Hepatocyte (in vitro differentiated cells): ENCODE results near the gene UBE3C. TPM values are rescaled to one million over a fixed set of nuclear protein-coding genes. Genes with fewer than 3 reads are reported as not detected.

Source experiments
- DNase-seq: peaks from one replicate; pipeline ENCODE4 v3.0.0-alpha.2; 2016; ENCODE audit warnings: low spot score
- H2AFZ ChIP-seq: fragments of 200-600 bp; sonication (generic); 2 replicates; pipeline ENCODE4 v1.6.0; 2016; ENCODE audit warnings: antibody characterized with exemption, mild to moderate bottlenecking
- H3K27ac ChIP-seq: fragments of 200-600 bp; sonication (generic); 2 replicates; pipeline ENCODE4 v1.5.1; 2016; ENCODE audit warnings: mild to moderate bottlenecking
- H3K27me3 ChIP-seq: fragments of 200-600 bp; sonication (generic); 2 replicates; pipeline ENCODE4 v1.6.1; 2016
- H3K36me3 ChIP-seq: fragments of 200-600 bp; sonication (generic); replicated peaks from 2 replicates; pipeline ENCODE4 v1.5.1; 2016; ENCODE audit warnings: low read depth; ENCODE audit not compliant: insufficient read depth
- H3K4me1 ChIP-seq: fragments of 200-600 bp; sonication (generic); 2 replicates; pipeline ENCODE4 v1.5.1; 2016; ENCODE audit warnings: mild to moderate bottlenecking, moderate library complexity; ENCODE audit not compliant: insufficient read depth
- H3K4me2 ChIP-seq: fragments of 200-600 bp; sonication (generic); 2 replicates; pipeline ENCODE4 v1.6.0; 2016
- H3K4me3 ChIP-seq: fragments of 200-600 bp; sonication (generic); 2 replicates; pipeline ENCODE4 v1.5.1; 2016; ENCODE audit warnings: mild to moderate bottlenecking
- H3K79me2 ChIP-seq: fragments of 200-600 bp; sonication (generic); 2 replicates; pipeline ENCODE4 v1.6.0; 2017; ENCODE audit warnings: mild to moderate bottlenecking
- H3K9me2 ChIP-seq: fragments of 200-600 bp; sonication (generic); replicated peaks from 2 replicates; pipeline ENCODE4 v1.6.0; 2017; ENCODE audit warnings: mild to moderate bottlenecking; ENCODE audit not compliant: insufficient read depth
- H3K9me3 ChIP-seq: fragments of 200-600 bp; sonication (generic); 2 replicates; pipeline ENCODE4 v1.5.1; 2016; ENCODE audit warnings: low read depth, mild to moderate bottlenecking
- H4K20me1 ChIP-seq: fragments of 200-600 bp; sonication (generic); 2 replicates; pipeline ENCODE4 v1.6.0; 2016; ENCODE audit warnings: mild to moderate bottlenecking; ENCODE audit not compliant: insufficient read depth, poor library complexity, severe bottlenecking
- CTCF ChIP-seq: fragments of 200-600 bp; sonication (generic); IDR thresholded peaks from 2 replicates; pipeline ENCODE4 v1.5.1; 2016; ENCODE audit warnings: antibody characterized with exemption, mild to moderate bottlenecking; ENCODE audit not compliant: poor library complexity
- EZH2 ChIP-seq: fragments of 200-600 bp; sonication (generic); IDR thresholded peaks from 2 replicates; pipeline ENCODE4 v1.6.1; 2016; ENCODE audit warnings: antibody characterized with exemption, mild to moderate bottlenecking, borderline replicate concordance
- EZH2phosphoT487 ChIP-seq: fragments of 200-600 bp; sonication (generic); IDR thresholded peaks from one replicate; pipeline ENCODE4 v1.6.1; 2018; ENCODE audit warnings: antibody characterized with exemption, mild to moderate bottlenecking, low read depth, moderate library complexity; ENCODE audit not compliant: unreplicated experiment, severe bottlenecking
- WGBS: methylation state at CpG from one replicate; pipeline ENCODE4 v1.1.6; 2016; ENCODE audit warnings: low lambda C conversion rate; ENCODE audit errors: missing lambda C conversion rate; 5-methylcytosine and 5-hydroxymethylcytosine counted together
- polyA plus RNA-seq: library from polyadenylated mRNA; unstranded; fragments of >200 nt; fragmentation: Nextera tagmentation; extraction: Ambion mirVana; gene quantifications from 2 replicates; pipeline ENCODE4 v1.2.1, GENCODE V29; 2016
- total RNA-seq: library from RNA; depleted of rRNA; stranded (reverse); fragments of >200 nt; gene quantifications from 2 replicates; pipeline ENCODE4 v1.2.3, GENCODE V29; 2014

Gene UBE3C
- total and polyA plus RNA-seq, 2 experiments from 2014 or later: 24.6 to 72.6 TPM

GRCh38 chr7:157210682-157211081 lies 72.0 kb downstream of the UBE3C start:
- Histone ChIP-seq H2AFZ (no peak overlapping the region), H3K9me3 (no peaks in the 10 kb centered on the region), H3K4me3 (no peak overlapping the region), H3K27me3 (no peaks in the 10 kb centered on the region), H3K36me3 (no peaks in the 10 kb centered on the region), H3K79me2 (peaks cover 3% of the 10 kb centered on the region), H3K9me2 (no peaks in the 10 kb centered on the region), H3K4me2 (no peak overlapping the region), H4K20me1 (peaks cover 2% of the 10 kb centered on the region), H3K27ac (no peak overlapping the region), H3K4me1 (no peaks in the 10 kb centered on the region)
- TF ChIP-seq CTCF (no peak), EZH2phosphoT487 (no peak), EZH2 (no peak)
- no peak for DNase-seq
- 98% methylated on average over 5 of the region's 5 CpGs for WGBS

- 88% methylated on average over 5 of the region's 5 CpGs for WGBS
- Histone ChIP-seq H3K27me3 (no peaks in the 10 kb centered on the region), H4K20me1 (peaks cover 4% of the 10 kb centered on the region), H3K36me3 (no peaks in the 10 kb centered on the region), H3K4me3 (no peak overlapping the region), H3K9me3 (no peaks in the 10 kb centered on the region), H3K4me2 (no peak overlapping the region), H3K79me2 (peaks cover 3% of the 10 kb centered on the region), H2AFZ (no peak overlapping the region), H3K9me2 (no peaks in the 10 kb centered on the region), H3K27ac (no peak overlapping the region), H3K4me1 (no peaks in the 10 kb centered on the region)
- TF ChIP-seq EZH2: no peak
- no peak for TF ChIP-seq EZH2phosphoT487
- no peak for TF ChIP-seq CTCF
- DNase-seq: no peak
These were observed 73.0 kb downstream of the UBE3C start for GRCh38 chr7:157211690-157212089.

- no peaks in the 10 kb centered on the region for H3K36me3 ChIP-seq
- DNase-seq: no peak
- H4K20me1 ChIP-seq: peaks cover 4% of the 10 kb centered on the region
- H3K9me3 ChIP-seq: no peaks in the 10 kb centered on the region
- no peaks in the 10 kb centered on the region for H3K27me3 ChIP-seq
- no peaks in the 10 kb centered on the region for H3K9me2 ChIP-seq
- no peaks in the 10 kb centered on the region for H3K79me2 ChIP-seq
- 95% methylated on average over 5 of the region's 5 CpGs for WGBS
- no peaks in the 10 kb centered on the region for H3K4me1 ChIP-seq
- no peak overlapping the region for H3K4me3 ChIP-seq
- no peak overlapping the region for H2AFZ ChIP-seq
- TF ChIP-seq CTCF (no peak), EZH2phosphoT487 (no peak), EZH2 (no peak)
- H3K27ac ChIP-seq: no peak overlapping the region
- H3K4me2 ChIP-seq: no peak overlapping the region
These were observed 80.4 kb downstream of the UBE3C start for GRCh38 chr7:157219154-157219553.

- Histone ChIP-seq H2AFZ (no peak overlapping the region), H3K9me2 (no peaks in the 10 kb centered on the region), H3K27me3 (no peaks in the 10 kb centered on the region), H4K20me1 (no peaks in the 10 kb centered on the region), H3K4me3 (no peak overlapping the region), H3K4me1 (no peaks in the 10 kb centered on the region), H3K9me3 (no peaks in the 10 kb centered on the region), H3K36me3 (no peaks in the 10 kb centered on the region), H3K79me2 (no peaks in the 10 kb centered on the region), H3K27ac (no peak overlapping the region), H3K4me2 (no peak overlapping the region)
- DNase-seq: no peak
- 95% methylated on average over 8 of the region's 8 CpGs for WGBS
- TF ChIP-seq EZH2phosphoT487: no peak
- TF ChIP-seq CTCF: no peak
- TF ChIP-seq EZH2: no peak
These were observed 82.3 kb downstream of the UBE3C start for GRCh38 chr7:157220916-157221569.
